NK-92 (cell line): ENCODE results near the gene CEP162.
"Not testable (repeated sequence)": the region's sequence is repeated elsewhere in the genome, so short reads cannot be mapped to it uniquely, and the experiment has no call there.

ENCODE experiments used
- DNase-seq: peaks from one replicate; lab custom pipeline; 2025; ENCODE audit not compliant: unreplicated experiment; lab: John Stamatoyannopoulos, UW

CEP162 gene

GRCh38 chr6:84093441-84094435 is 133.7 kb downstream of the CEP162 start:
- DNase-seq: no peak

DNA sequence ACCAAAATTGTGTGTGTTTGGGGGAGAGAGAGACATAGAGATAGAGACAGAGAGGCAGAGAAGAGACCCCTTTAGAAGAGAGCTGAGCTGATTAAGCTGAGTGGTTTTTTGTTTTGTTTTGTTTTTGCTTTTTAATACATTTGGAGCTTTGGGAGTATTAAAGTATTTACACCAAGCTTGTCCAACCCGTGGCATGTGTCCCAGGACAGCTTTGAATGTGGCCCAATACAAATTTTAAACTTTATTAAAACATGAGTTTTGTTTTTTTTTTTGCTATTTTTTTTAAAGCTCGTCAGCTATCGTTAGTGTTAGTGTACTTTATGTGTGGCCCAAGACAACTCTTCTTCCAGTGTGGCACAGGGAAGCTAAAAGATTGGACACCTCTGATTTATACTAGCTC is 137.9 kb downstream of the CEP162 start:
- no peak for DNase-seq

GRCh38 chr6:84089081-84089480 is 138.4 kb downstream of the CEP162 start:
- no peak for DNase-seq

DNA sequence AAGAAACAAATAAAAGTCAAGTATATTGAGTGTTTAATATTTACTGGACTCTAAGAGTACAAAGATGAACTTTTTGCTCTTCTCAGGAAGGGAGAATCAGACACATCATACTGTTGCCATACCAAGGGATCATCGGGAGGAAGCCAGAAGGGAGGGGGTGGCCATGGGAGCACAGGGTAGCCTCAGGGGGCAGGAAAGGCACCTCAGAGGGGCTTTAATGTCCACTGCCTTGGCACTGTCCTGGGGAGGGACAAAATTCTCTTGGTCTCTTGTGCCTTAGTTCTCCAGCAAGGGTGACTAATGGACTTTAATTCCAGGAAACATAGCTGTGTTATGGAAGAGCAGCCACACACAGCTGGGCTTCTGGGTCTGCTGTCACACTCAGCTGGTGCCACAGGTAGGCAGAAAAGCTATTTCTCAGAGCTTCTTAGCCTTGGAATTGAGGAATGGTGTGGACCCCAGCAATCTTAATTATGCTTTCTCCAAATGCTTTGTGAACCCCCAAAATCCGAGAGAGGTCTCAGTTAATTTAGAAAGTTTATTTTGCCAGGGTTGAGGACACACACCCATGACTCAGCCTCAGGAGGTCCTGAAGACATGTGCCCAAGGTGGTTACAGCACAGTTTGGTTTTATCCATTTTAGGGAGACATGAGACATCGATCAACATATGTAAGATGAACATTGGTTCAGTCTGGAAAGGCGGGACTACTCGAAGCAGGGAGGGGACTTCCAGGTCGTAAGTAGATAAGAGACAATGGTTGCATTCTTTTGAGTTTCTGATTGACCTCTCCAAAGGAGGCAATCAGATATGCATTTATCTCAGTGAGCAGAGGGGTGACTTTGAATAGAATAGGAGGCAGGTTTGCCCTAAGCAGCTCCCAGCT is 140.7 kb downstream of the CEP162 start:
- no peak for DNase-seq

- no peak for DNase-seq
These were observed 141.4 kb downstream of the CEP162 start for GRCh38 chr6:84086056-84086455.

DNA sequence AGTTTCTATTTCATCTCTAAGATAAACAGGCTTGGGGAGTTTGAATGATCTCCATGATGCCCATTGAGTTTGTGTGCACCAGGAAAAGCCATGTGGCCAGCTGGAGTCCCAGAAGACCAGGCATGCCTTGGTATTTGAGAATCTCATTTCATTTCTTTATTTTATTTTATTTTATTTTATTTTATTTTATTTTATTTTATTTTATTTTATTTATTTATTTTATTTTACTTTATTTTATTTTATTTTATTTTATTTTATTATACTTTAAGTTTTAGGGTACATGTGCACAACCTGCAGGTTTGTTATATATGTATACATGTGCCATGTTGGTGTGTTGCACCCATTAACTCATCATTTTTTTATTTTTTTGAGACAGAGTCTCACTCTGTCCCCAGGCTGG is 142.7 kb downstream of the CEP162 start:
- not testable (repeated sequence) for DNase-seq

GRCh38 chr6:84082689-84083265 is 144.7 kb downstream of the CEP162 start:
- DNase-seq: no peak

DNA sequence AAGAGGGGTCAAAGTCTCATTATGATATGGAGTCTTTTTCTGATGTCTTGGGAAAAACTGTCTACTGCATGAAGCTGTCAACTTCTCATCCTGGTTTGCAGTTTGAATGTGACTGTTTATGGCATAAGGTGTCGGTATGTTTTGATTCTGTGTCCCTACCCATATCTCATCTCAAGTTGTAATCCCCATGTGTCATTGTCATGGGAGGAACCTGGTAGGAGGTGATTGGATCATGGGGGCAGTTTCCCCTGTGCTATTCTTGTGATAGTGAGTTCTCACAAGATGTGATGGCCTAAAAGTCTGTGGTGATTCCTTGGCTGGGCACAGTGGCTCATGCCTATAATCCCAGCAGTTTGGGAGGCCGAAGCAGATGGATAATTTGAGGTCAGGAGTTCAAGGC is 146.2 kb downstream of the CEP162 start:
- DNase-seq: no peak

DNA sequence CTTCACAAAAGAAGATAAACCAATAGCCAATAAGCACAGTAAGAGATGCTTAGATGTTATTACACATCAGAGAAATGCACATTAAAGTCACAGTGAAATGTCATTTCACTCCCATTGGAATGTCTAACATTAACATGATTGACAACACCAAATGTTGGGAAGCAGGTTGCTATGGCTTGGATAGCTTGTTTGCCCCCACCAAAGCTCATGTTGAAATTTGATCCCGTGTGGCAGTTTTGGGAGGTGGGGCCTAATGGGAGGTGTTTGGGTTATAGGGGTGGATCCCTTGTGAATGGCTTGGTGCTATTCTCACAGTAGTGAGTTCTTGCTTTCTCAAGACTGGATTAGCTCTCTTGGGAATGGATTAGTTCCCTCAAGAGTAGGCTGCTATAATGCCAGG is 149.1 kb downstream of the CEP162 start:
- no peak for DNase-seq

DNA sequence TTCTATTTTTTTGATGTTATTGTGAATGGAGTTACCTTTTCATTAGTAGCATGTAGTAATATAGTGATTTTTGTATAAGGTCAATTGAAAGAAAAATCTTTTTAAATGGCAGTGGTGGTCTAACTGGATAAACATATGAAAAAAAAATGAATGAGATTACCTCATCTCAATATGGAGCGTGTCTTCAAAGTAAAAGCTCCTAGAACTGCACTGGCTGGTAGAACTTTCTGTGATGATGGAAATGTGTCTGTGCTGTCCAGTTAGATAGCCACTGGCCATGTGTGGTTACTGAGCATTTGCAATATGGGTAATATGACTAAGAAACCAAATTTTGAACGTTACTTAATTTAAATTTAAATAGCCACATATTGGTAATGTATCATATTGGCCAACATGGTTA is 149.8 kb downstream of the CEP162 start:
- DNase-seq: no peak

DNA sequence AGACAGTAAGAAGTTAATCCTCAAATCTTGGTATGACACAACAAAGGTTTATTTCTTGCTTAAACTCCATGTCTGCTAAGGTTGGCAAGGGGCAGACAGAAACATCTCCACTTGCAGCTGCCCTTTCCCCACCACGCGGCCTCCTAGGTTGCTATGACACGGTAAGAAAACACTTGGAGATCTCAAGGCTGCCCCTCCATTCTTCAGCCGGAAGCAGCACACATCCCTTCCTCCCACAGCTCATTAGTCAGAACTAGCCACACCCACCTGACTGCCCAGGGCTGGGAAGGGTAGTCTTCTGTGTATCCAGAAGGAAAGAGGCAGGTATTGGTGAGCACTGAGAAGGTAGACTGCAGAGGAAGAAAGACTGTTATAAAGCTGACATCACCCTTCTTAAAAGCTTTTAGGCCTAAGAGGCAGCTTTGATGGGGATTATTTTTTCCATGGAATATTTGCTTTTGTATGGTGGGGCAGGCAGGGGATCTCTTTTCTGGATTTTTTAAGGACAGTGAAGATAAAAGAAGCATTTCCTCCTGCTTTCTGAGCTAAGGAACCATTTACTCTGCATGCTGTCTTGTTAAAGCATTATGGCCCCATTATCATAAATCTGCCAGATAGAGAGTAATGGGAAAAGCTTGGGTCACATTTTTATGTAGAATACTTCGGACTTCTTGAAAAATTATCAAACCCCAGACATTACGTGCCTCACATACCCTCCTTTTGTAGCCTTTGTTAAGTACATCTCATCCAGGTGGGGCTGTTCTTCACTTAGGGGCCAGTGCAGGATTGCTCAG is 152.3 kb downstream of the CEP162 start:
- no peak for DNase-seq
